Esophagus muscularis mucosa (tissue), 4 donors: ENCODE results near the gene ILF3.

Experiments
- CTCF ChIP-seq, 3 experiments: fragments of 200-600 bp in 2 of 3; fragments of 450-650 bp in 1 of 3; sonication (generic) in 2 of 3; IDR thresholded peaks; one replicate each; pipeline ENCODE4 v1.5.1; 2017 to 2019; ENCODE audit warnings: antibody characterized with exemption in 3 of 3, mild to moderate bottlenecking in 2 of 3, moderate library complexity in 1 of 3
- EP300 ChIP-seq: sonication (generic); formaldehyde crosslinking; IDR thresholded peaks from one replicate; pipeline ENCODE4 v1.6.1; 2017; ENCODE audit warnings: antibody characterized with exemption
- POLR2A ChIP-seq: fragments of 450-650 bp; IDR thresholded peaks from one replicate; pipeline ENCODE4 v1.6.1; 2017; ENCODE audit warnings: antibody characterized with exemption, moderate library complexity, mild to moderate bottlenecking, low read depth
- POLR2AphosphoS5 ChIP-seq, 2 donors: sonication (generic); formaldehyde crosslinking; IDR thresholded peaks; one replicate each; pipeline ENCODE4 v1.6.1; 2017; ENCODE audit warnings: antibody characterized with exemption in 2 of 2

- TF ChIP-seq CTCF (IDR thresholded peaks at IDR 0.05) = no peak
- TF ChIP-seq POLR2A = no peak
- no peak for TF ChIP-seq POLR2AphosphoS5 (IDR thresholded peaks at IDR 0.05)
- no peak for TF ChIP-seq EP300
Measured at GRCh38 chr19:10730932-10731331, 76.8 kb downstream of the ILF3 start.
